ENCODE measurements around the gene RAPGEF4.

DNA sequence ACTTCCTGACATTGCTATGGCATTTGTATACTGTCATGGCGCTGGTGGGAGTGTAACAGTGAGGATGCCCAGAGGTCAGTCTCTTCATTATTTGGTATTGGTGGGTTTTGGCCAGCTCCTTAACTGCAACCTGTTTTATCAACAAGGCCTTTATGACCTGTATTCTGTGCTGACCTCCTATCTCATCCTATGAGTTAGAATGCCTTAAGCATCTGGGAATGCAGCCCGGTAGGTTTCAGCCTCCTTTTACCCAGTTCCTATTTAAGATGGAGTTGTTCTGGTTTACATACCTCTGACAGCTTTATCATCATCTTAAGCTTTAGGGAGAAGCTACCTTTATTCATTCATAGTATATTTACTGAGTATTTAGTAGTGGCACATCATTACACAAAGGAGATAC, 103.8 kb downstream of the RAPGEF4 start:
- TF ChIP-seq CTCF (IDR thresholded peaks at IDR 0.05 in 4 of 5, conservative IDR thresholded peaks at IDR 0.05 in 1 of 5) (no peak), POLR2A (IDR thresholded peaks at IDR 0.05) (no peak)
